GM12892 (cell line): ENCODE measurements around the gene GJB1.

Experiments
- POLR2A ChIP-seq: IDR thresholded peaks from 2 replicates; pipeline ENCODE4 v1.6.1; 2011; ENCODE audit warnings: low read depth, low read length, control low read depth
- POLR2AphosphoS5 ChIP-seq: IDR thresholded peaks from 2 replicates; pipeline ENCODE4 v1.6.1; 2011; ENCODE audit warnings: low read depth, low read length, control low read depth
- TAF1 ChIP-seq: IDR thresholded peaks from 2 replicates; pipeline ENCODE4 v1.6.1; 2011; ENCODE audit warnings: low read depth, mild to moderate bottlenecking, control low read depth, low read length, borderline replicate concordance

DNA sequence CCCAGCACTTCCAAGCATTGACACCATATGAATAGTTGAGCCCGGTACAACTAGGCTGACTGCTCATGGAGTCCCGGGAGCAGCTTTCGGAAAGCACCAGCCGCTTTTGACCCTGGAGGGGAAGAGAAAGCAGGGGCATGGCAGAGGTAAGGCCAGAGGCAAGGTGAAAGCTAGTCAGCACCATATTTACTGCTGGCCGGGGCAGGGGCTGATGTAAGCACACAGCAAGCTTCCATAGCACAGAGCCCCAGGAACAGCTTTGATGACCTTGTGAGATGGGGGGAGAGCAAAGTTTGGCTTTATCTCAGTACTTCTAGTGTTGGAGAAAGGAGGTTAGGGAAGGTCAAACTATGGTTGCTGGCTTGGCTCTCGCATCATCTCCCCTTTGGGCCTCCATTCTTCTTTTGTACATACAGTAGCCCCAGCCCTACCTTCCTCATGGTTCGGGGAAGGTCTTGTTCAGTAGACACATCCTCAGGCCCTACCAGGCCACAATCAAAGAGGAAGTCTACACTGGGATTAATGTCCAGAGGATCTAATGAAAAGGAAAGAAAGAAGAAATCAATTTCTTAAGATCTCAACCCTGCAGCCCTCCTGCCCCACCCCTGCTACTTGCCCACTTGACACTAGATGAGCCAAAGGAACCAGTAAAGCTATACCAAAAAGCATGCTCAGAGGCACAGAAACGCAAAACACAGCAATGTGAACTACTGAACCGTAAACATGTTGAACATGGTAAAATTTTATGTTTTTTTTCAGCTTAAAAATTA lies 21.5 kb downstream of the GJB1 start:
- TF ChIP-seq TAF1 (no peak), POLR2AphosphoS5 (no peak), POLR2A (no peak)
